HEK293 (cell line): ENCODE data around the gene DOK5.
"Not testable (repeated sequence)": the region's sequence is repeated elsewhere in the genome, so short reads cannot be mapped to it uniquely, and the experiment has no call there.

Experiments used
- CTCF ChIA-PET: fragments of 350-600 bp; formaldehyde crosslinking; extraction: SDS; loops from one replicate; lab custom pipeline; 2021; ENCODE audit warnings: antibody characterized with exemption; lab: Yijun Ruan, JAX
- POLR2A ChIA-PET: fragments of 300-600 bp; formaldehyde crosslinking; extraction: SDS; loops from one replicate; lab custom pipeline; 2020; ENCODE audit warnings: antibody characterized with exemption, inconsistent platforms; lab: Yijun Ruan, JAX
- H3K27ac ChIP-seq: fragments of 200-500 bp; sonication (Bioruptor generic); 2 replicates; pipeline ENCODE4 v1.5.1; 2014; ENCODE audit warnings: low read depth, low read length, control low read depth, inconsistent platforms; ENCODE audit errors: extremely low read depth
- H3K36me3 ChIP-seq, 2 experiments: fragments of 200-500 bp in 1 of 2; sonication (Bioruptor generic) in 1 of 2; 1 replicate in 1 of 2; 2 replicates in 1 of 2; pipeline ENCODE4 v1.5.1; 2014 to 2017; ENCODE audit warnings: inconsistent platforms in 2 of 2, low read length in 2 of 2; ENCODE audit not compliant: control insufficient read depth in 2 of 2, insufficient read depth in 1 of 2
- H3K4me1 ChIP-seq: fragments of 200-500 bp; sonication (Bioruptor generic); 2 replicates; pipeline ENCODE4 v1.5.1; 2014; ENCODE audit warnings: mild to moderate bottlenecking, low read length, inconsistent platforms; ENCODE audit not compliant: control insufficient read depth, insufficient read depth
- H3K4me3 ChIP-seq: 2 replicates; pipeline ENCODE4 v1.5.1; 2011; ENCODE audit warnings: low read depth, mild to moderate bottlenecking, control low read depth, low read length, moderate library complexity
- H3K9me3 ChIP-seq: fragments of 200-500 bp; sonication (Bioruptor generic); 2 replicates; pipeline ENCODE4 v1.5.1; 2014; ENCODE audit warnings: low read depth, low read length, inconsistent platforms; ENCODE audit not compliant: control insufficient read depth, insufficient read depth
- IKZF3 ChIP-seq: fragments of 450-650 bp; IDR thresholded peaks from 2 replicates; pipeline ENCODE4 v1.5.0; 2018; ENCODE audit warnings: missing biosample characterization, mild to moderate bottlenecking, missing genetic modification characterization, moderate library complexity
- SETDB1 ChIP-seq: IDR thresholded peaks from one replicate; pipeline ENCODE4 v1.6.1; 2017; ENCODE audit warnings: mild to moderate bottlenecking, low read length, moderate library complexity, mixed read lengths; ENCODE audit not compliant: insufficient read length
- WT1 ChIP-seq: fragments of 450-650 bp; formaldehyde crosslinking; IDR thresholded peaks from 2 replicates; pipeline ENCODE4 v1.5.1; 2016; ENCODE audit warnings: missing biosample characterization, missing genetic modification characterization
- ZFHX2 ChIP-seq: fragments of 450-650 bp; formaldehyde crosslinking; conservative IDR thresholded peaks from 2 replicates; pipeline ENCODE4 v1.5.1; 2016; ENCODE audit warnings: missing biosample characterization, missing genetic modification characterization
- ZNF114 ChIP-seq: fragments of 450-650 bp; formaldehyde crosslinking; IDR thresholded peaks from 2 replicates; pipeline ENCODE4 v1.5.0; 2017; ENCODE audit warnings: missing biosample characterization, missing genetic modification characterization
- ZNF248 ChIP-seq: fragments of 450-650 bp; formaldehyde crosslinking; IDR thresholded peaks from 2 replicates; pipeline ENCODE4 v1.5.1; 2017; ENCODE audit warnings: missing biosample characterization, missing genetic modification characterization
- ZNF354C ChIP-seq: fragments of 450-650 bp; formaldehyde crosslinking; IDR thresholded peaks from 2 replicates; pipeline ENCODE4 v1.5.1; 2016; ENCODE audit warnings: missing biosample characterization, missing genetic modification characterization, low read depth, borderline replicate concordance
- ZNF404 ChIP-seq: fragments of 450-650 bp; formaldehyde crosslinking; IDR thresholded peaks from 2 replicates; pipeline ENCODE4 v1.5.1; 2017; ENCODE audit warnings: missing biosample characterization, missing genetic modification characterization
- ZNF423 ChIP-seq: fragments of 450-650 bp; formaldehyde crosslinking; IDR thresholded peaks from 2 replicates; pipeline ENCODE4 v1.5.1; 2016; ENCODE audit warnings: missing biosample characterization, missing genetic modification characterization
- ZSCAN23 ChIP-seq: fragments of 450-650 bp; formaldehyde crosslinking; IDR thresholded peaks from 2 replicates; pipeline ENCODE4 v1.5.1; 2016; ENCODE audit warnings: missing biosample characterization, missing genetic modification characterization
- ZXDB ChIP-seq: fragments of 450-650 bp; formaldehyde crosslinking; IDR thresholded peaks from 2 replicates; pipeline ENCODE4 v1.5.1; 2016; ENCODE audit warnings: missing biosample characterization, missing genetic modification characterization
- TF ChIP-seq, protein P1 (sequence below): fragments of 450-650 bp; formaldehyde crosslinking; IDR thresholded peaks from 2 replicates; pipeline ENCODE4 v1.5.1; 2016; ENCODE audit warnings: missing biosample characterization, missing genetic modification characterization
- TF ChIP-seq, protein P2 (sequence below): fragments of 450-650 bp; formaldehyde crosslinking; IDR thresholded peaks from 2 replicates; pipeline ENCODE4 v1.5.1; 2016; ENCODE audit warnings: missing biosample characterization, missing genetic modification characterization
- TF ChIP-seq, protein P3 (sequence below): fragments of 450-650 bp; formaldehyde crosslinking; IDR thresholded peaks from 2 replicates; pipeline ENCODE4 v1.5.1; 2016; ENCODE audit warnings: missing biosample characterization, missing genetic modification characterization
- TF ChIP-seq, protein P4 (sequence below): fragments of 450-650 bp; IDR thresholded peaks from 2 replicates; pipeline ENCODE4 v1.5.1; 2018; ENCODE audit warnings: missing biosample characterization, missing genetic modification characterization
- TF ChIP-seq, protein P5 (sequence below): fragments of 450-650 bp; formaldehyde crosslinking; IDR thresholded peaks from 2 replicates; pipeline ENCODE4 v1.5.1; 2016; ENCODE audit warnings: missing biosample characterization, missing genetic modification characterization

Gene DOK5

DNA sequence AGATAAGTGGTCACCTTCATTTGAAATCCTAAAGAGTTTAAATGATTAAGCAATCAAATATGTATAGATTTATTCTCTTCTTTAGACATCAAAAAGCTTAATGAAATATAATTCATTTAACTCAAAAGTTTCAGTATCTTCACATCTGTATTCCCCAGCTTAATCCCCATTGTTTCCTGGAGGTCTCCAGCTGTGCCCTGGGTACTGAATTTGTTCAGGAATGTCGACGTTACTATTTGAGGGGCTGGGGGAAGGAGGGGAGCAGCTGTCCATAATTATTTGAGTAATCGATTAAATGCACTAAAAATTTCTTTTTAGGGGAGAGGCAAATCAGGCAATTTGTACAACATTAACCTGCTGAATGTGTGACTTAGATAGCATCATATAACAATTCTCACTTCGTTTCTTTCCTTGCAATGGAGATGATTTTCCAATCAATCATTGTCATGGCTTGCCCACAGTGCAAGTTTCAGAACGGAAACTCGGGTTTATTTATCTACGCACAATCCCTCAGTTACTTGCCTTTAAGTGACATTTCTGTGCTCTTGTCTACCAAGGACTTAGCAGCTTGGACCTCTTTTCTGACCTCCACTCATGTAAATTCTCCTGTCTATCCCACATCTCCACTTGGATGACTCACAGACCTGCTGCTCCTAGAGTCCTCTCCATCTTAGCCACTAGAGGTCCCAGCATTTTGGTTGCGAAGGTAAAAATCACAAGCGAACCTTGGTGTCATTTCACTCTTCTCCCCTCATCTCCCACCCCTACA lies 3.9 kb downstream of the DOK5 start:
- TF ChIP-seq, protein P1, sequence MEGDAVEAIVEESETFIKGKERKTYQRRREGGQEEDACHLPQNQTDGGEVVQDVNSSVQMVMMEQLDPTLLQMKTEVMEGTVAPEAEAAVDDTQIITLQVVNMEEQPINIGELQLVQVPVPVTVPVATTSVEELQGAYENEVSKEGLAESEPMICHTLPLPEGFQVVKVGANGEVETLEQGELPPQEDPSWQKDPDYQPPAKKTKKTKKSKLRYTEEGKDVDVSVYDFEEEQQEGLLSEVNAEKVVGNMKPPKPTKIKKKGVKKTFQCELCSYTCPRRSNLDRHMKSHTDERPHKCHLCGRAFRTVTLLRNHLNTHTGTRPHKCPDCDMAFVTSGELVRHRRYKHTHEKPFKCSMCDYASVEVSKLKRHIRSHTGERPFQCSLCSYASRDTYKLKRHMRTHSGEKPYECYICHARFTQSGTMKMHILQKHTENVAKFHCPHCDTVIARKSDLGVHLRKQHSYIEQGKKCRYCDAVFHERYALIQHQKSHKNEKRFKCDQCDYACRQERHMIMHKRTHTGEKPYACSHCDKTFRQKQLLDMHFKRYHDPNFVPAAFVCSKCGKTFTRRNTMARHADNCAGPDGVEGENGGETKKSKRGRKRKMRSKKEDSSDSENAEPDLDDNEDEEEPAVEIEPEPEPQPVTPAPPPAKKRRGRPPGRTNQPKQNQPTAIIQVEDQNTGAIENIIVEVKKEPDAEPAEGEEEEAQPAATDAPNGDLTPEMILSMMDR = 0 out of 2 replicates have a peak, but pooled peaks have one; percentile 17
- TF ChIP-seq ZFHX2 (tag by site-specific recombination) (no peak), WT1 (no peak), ZNF423 (no peak)
- ChIA-PET CTCF (interaction anchor here (1.1 kb wide), 1 partner anchor 167 kb away, joined by 3 read pairs; no protein-coding TSS in a partner anchor), POLR2A (no interaction called here)
- Histone ChIP-seq H3K4me3 (no peak overlapping the region), H3K27ac (no peak overlapping the region), H3K9me3 (no peaks in the 10 kb centered on the region), H3K4me1 (no peaks in the 10 kb centered on the region), H3K36me3 (no peaks in the 10 kb centered on the region)

DNA sequence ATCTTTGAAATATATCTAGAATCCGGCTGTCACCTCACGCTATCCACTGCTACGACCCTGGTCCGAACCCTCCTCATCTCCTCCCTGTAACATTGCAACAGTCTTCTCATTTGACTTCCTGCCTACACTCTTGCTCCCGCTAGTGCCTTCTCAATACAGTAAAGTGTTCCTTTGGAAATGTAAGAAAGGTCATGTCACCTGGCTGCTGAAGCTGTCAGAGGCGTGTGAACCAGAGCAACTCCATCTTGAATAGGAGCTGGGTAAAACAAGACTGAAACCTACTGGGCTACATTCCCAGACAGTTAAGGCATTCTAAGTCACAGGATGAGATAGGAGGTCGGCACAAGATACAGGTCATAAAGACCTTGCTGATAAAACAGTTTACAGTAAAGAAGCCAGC lies 4.5 kb downstream of the DOK5 start:
- H3K4me3 ChIP-seq, H3K9me3 ChIP-seq, POLR2A ChIA-PET, H3K36me3 ChIP-seq, H3K27ac ChIP-seq, H3K4me1 ChIP-seq: not testable (repeated sequence)
- CTCF ChIA-PET = interaction anchor here (0.5 kb wide), 1 partner anchor 118 kb away, joined by 4 read pairs; no protein-coding TSS in a partner anchor

DNA sequence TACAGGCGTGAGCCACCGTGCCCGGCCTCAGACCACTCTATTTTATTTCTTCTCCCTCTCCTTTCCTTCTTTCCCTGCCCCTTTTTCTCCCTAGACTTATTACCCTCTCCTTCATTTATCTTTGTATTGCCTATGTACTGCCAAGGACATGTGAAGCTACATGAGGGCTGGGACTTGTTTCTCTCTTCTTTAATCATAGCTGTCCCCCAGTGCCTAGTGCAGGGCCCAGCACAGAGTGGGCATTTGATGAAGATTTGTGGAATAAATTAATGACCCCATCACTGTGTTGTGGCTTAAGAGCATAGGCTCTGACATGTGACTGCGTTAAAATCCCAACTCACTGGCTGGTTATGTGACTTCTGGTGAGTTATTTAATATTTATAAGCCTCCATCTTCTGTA lies 6.0 kb downstream of the DOK5 start:
- Histone ChIP-seq H3K4me3 (no peak overlapping the region), H3K27ac (no peak overlapping the region), H3K4me1 (no peaks in the 10 kb centered on the region), H3K36me3 (no peaks in the 10 kb centered on the region), H3K9me3 (no peaks in the 10 kb centered on the region)
- no peak for TF ChIP-seq ZNF404
- no peak for TF ChIP-seq SETDB1
- TF ChIP-seq, all 188 proteins: peak for 0
- ChIA-PET CTCF (no interaction called here), POLR2A (no interaction called here)

DNA sequence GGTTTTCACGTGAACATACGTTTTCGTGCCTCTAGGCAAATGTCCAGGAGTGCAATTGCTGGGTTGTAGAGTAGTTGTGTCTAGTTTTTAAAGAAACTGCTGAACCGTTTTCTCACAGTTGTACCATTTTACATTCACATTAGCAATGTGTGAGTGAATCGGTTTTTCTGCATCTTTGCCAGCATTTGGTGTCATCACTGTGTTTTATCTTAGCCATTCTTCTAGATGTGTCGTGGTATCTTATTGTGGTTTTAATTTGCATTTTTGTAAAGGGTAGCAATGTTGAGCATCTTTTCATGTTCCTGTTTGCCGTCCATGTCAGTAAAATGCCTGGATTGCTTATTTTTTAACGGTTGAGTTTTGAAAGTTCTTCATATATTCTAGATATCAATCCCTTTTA lies 10.2 kb downstream of the DOK5 start:
- no peak overlapping the region for H3K4me3 ChIP-seq
- CTCF ChIA-PET = no interaction called here
- TF ChIP-seq, protein P2, sequence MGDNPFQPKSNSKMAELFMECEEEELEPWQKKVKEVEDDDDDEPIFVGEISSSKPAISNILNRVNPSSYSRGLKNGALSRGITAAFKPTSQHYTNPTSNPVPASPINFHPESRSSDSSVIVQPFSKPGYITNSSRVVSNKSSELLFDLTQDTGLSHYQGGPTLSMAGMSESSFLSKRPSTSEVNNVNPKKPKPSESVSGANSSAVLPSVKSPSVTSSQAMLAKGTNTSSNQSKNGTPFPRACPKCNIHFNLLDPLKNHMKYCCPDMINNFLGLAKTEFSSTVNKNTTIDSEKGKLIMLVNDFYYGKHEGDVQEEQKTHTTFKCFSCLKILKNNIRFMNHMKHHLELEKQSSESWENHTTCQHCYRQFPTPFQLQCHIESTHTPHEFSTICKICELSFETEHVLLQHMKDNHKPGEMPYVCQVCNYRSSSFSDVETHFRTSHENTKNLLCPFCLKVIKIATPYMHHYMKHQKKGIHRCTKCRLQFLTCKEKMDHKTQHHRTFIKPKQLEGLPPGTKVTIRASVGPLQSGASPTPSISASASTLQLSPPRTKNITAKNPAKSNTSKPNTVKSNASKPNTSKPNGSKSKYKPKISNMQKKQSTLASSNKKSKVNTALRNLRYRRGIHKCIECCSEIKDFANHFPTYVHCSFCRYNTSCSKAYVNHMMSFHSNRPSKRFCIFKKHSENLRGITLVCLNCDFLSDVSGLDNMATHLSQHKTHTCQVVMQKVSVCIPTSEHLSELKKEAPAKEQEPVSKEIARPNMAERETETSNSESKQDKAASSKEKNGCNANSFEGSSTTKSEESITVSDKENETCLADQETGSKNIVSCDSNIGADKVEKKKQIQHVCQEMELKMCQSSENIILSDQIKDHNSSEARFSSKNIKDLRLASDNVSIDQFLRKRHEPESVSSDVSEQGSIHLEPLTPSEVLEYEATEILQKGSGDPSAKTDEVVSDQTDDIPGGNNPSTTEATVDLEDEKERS (tag by site-specific recombination) = no peak
- no peak for TF ChIP-seq ZNF354C (tag by site-specific recombination)
- no peak for TF ChIP-seq ZNF114
- no peak for TF ChIP-seq ZNF248 (tag by site-specific recombination)
- TF ChIP-seq ZXDB (tag by site-specific recombination) = no peak
- TF ChIP-seq, protein P3, sequence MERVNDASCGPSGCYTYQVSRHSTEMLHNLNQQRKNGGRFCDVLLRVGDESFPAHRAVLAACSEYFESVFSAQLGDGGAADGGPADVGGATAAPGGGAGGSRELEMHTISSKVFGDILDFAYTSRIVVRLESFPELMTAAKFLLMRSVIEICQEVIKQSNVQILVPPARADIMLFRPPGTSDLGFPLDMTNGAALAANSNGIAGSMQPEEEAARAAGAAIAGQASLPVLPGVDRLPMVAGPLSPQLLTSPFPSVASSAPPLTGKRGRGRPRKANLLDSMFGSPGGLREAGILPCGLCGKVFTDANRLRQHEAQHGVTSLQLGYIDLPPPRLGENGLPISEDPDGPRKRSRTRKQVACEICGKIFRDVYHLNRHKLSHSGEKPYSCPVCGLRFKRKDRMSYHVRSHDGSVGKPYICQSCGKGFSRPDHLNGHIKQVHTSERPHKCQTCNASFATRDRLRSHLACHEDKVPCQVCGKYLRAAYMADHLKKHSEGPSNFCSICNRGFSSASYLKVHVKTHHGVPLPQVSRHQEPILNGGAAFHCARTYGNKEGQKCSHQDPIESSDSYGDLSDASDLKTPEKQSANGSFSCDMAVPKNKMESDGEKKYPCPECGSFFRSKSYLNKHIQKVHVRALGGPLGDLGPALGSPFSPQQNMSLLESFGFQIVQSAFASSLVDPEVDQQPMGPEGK (tag by site-specific recombination) = no peak
- TF ChIP-seq, protein P4, sequence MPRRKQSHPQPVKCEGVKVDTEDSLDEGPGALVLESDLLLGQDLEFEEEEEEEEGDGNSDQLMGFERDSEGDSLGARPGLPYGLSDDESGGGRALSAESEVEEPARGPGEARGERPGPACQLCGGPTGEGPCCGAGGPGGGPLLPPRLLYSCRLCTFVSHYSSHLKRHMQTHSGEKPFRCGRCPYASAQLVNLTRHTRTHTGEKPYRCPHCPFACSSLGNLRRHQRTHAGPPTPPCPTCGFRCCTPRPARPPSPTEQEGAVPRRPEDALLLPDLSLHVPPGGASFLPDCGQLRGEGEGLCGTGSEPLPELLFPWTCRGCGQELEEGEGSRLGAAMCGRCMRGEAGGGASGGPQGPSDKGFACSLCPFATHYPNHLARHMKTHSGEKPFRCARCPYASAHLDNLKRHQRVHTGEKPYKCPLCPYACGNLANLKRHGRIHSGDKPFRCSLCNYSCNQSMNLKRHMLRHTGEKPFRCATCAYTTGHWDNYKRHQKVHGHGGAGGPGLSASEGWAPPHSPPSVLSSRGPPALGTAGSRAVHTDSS (tag by site-specific recombination) = no peak
- TF ChIP-seq, protein P5, sequence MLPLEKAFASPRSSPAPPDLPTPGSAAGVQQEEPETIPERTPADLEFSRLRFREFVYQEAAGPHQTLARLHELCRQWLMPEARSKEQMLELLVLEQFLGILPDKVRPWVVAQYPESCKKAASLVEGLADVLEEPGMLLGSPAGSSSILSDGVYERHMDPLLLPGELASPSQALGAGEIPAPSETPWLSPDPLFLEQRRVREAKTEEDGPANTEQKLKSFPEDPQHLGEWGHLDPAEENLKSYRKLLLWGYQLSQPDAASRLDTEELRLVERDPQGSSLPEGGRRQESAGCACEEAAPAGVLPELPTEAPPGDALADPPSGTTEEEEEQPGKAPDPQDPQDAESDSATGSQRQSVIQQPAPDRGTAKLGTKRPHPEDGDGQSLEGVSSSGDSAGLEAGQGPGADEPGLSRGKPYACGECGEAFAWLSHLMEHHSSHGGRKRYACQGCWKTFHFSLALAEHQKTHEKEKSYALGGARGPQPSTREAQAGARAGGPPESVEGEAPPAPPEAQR (tag by site-specific recombination) = no peak
- no peak for TF ChIP-seq IKZF3 (tag by site-specific recombination)
- TF ChIP-seq ZSCAN23 (tag by site-specific recombination) = no peak
- no peaks in the 10 kb centered on the region for H3K36me3 ChIP-seq
- no peaks in the 10 kb centered on the region for H3K4me1 ChIP-seq
- no peaks in the 10 kb centered on the region for H3K9me3 ChIP-seq
- POLR2A ChIA-PET = no interaction called here
- no peak overlapping the region for H3K27ac ChIP-seq
